GM12801 (cell line): ENCODE results near the gene ACAP1.

ENCODE experiments used
- TF ChIP-seq, protein P1 (sequence below): IDR thresholded peaks from one replicate; pipeline ENCODE4 v1.5.1; 2011; ENCODE audit warnings: control low read depth; ENCODE audit not compliant: insufficient read length; ENCODE audit errors: extremely low read depth

The ACAP1 gene

DNA sequence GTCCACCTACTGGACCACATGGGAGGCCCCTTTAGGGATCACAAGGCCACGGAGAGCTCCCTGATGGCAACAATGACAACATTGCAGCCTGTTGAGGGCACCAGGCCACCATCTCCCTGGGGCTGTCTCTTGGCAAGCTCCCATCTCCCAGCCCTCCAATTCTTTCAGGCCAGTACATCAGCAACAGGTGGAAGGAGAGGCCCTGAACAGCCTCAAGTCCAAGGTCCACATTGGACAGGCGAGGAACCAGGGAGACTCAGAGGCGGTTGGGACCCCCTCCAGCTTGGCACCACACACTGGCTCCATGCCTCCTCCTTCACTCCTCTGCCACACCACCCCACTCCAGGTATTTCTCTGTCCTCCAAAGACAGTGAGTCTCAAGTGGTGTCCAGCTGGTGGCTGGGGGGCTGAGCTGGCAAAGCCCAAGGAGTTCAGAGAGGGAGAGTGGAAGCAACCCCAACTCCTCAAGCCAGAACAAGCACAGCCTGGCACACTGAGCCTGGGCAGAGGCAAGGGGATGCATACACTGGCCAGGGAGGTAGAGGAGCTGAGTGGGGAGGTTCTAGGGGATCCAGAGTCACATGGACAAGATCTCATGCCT lies 1.3 kb upstream of the ACAP1 start:
- TF ChIP-seq, protein P1, sequence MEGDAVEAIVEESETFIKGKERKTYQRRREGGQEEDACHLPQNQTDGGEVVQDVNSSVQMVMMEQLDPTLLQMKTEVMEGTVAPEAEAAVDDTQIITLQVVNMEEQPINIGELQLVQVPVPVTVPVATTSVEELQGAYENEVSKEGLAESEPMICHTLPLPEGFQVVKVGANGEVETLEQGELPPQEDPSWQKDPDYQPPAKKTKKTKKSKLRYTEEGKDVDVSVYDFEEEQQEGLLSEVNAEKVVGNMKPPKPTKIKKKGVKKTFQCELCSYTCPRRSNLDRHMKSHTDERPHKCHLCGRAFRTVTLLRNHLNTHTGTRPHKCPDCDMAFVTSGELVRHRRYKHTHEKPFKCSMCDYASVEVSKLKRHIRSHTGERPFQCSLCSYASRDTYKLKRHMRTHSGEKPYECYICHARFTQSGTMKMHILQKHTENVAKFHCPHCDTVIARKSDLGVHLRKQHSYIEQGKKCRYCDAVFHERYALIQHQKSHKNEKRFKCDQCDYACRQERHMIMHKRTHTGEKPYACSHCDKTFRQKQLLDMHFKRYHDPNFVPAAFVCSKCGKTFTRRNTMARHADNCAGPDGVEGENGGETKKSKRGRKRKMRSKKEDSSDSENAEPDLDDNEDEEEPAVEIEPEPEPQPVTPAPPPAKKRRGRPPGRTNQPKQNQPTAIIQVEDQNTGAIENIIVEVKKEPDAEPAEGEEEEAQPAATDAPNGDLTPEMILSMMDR, result no peak

DNA sequence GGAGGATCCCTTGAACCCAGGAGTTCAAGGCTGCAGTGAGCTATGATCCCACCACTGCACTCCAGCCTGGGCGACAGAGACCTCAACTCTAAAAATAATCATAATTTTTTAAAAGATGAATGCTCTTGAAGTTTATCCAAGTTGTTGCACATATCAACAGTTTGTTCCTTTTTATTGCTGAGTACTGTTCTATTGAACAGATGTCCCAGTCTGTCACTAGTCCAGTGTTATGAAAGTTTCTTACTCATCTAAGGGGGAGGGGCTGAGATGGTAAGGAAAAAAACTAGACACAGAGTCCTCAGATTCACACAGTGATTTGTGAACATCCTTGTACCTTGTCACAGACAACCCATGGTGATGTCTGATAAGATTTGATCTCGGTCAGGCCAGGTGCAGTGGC lies 3.9 kb downstream of the ACAP1 start:
- TF ChIP-seq, protein P1, result no peak

DNA sequence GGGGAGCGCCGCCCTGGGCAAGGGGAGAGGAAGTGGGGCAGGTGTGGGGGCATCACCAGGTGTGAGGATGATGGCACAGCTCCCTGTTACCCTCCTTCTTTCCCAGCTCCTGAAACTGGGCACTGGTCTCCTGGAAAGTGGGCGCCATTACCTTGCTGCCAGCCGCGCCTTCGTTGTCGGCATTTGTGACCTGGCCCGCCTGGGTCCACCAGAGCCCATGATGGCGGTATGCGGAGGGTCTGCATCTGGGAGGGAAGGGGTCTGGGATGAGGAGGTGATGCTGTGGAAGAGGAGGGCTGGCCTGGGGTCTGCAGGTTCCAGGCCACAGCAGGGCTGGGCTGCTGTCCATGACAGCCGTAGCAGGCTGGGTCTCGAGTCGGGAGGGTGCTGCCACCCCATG lies 5.5 kb downstream of the ACAP1 start:
- TF ChIP-seq, protein P1, result no peak

DNA sequence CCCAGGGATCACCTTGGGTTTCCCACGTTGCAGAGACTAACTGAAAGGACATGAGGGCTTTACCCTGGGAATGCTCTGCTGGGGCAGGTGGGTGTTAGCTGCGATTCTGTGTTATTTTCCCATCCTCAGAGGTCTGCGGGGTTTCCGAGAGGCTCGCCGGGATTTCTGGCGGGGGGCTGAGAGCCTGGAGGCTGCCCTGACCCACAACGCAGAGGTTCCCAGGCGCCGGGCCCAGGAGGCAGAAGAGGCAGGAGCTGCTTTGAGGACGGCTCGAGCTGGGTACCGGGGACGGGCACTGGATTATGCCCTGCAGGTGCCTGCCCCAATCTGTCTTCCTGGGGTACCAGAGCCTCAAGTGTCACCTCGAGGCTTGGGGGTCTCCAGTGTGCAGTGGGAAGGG lies 6.9 kb downstream of the ACAP1 start:
- TF ChIP-seq, protein P1, result no peak

DNA sequence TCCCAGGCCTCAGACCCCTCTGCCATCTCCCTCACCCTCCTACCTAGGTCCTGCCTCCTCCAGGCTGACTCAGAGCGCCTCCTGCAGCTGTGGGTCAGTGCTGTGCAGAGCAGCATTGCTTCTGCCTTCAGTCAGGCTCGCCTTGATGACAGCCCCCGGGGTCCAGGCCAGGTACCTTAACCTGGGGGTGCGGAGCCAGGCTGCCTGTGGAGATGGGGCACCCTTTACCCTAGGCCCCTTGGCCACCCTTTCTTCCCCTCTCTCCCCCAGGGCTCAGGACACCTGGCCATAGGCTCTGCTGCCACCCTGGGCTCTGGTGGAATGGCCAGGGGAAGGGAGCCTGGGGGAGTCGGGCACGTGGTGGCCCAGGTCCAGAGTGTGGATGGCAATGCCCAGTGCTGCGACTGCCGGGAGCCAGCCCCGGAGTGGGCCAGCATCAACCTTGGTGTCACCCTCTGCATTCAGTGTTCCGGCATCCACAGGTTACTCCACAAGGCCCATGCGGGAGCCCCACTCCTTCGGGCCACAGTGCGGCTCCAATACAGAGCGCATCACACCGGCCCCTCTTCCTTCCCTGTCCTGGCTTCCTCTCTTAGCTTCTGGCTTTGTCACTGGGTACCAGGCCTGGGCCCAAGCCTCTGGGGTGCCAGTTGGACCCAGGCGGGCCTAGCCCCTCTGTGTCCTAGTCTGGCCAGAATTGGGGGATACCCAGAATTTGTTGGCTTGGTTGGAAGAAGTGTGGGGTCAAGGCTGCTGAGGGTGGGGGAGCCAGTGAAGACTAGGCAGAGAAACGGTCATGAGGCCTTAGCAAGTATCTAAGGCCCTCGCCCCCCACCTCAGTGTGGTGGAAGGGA lies 10.7 kb downstream of the ACAP1 start:
- TF ChIP-seq, protein P1, result no peak

DNA sequence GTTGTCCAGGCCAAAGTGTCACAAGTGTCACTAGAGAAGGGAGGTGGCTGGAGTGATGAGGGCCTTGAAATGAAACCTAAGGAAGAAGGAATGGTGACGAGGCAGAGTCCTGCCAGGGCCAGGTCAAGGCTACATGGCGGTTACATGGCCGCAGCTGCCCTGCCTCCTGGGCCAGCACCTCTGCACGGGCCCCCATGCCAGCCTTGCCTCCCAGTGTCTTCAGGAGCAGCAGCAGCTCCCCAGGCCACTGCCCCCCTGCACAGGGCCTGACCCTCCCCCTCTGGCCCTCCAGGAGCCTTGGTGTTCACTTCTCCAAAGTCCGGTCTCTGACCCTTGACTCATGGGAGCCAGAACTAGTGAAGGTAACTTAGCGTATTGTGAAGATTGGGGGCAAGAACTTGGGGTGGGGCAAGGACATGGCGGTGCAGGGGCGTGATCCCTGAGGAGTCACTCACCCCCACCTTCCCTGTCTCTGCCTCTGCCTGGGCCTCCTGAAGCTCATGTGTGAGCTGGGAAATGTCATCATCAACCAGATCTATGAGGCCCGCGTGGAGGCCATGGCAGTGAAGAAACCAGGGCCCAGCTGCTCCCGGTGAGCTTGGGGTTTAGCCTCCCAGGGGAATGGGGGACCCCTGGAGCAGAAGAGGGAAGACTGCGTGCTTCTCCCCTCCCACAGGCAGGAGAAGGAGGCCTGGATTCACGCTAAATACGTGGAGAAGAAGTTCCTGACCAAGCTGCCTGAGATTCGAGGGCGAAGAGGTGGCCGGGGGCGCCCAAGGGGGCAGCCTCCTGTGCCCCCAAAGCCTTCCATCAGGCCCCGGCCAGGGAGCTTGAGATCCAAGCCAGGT lies 11.5 kb downstream of the ACAP1 start:
- TF ChIP-seq, protein P1, result no peak

DNA sequence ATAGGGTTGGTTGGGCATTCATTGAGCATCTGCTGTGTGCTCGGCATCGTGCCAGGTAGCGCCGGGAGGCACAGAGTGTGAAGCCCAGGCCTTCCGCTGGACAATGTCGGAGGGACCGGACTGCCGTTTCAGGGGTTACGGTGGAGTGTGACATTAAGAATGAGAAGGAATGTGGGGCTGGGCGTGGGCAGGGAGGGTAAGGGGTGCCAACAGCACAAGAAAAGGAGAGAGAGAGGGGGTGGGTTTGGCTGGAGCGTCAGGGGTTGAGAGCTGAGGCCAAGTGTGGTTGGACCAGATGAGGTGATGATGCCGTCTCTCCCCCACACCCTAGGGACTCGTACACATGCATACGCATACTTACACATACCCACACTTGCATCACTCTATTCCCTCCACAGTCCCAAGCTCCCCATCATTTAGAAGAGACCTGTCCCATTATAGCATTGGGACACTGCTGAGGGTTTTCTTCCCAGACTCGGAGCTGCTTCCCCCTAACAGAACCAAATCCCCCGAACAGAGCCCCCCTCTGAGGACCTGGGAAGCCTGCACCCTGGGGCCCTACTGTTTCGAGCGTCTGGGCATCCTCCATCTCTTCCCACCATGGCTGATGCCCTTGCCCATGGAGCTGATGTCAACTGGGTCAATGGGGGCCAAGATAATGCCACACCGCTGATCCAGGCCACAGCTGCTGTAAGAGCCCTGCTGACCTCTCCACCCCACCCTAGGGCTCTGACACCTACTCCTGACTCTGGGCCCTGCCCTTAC lies 12.3 kb downstream of the ACAP1 start:
- TF ChIP-seq, protein P1, result no peak
